Prostate gland (tissue), 2 donors: ENCODE results near the gene XRCC4. TPM values are rescaled to one million over a fixed set of nuclear protein-coding genes. Genes with fewer than 3 reads are reported as not detected.

Source experiments
- DNase-seq: peaks from one replicate; pipeline ENCODE4 v3.0.0-alpha.2; 2019; ENCODE audit warnings: low spot score
- H3K27ac ChIP-seq, 2 donors: fragments of 200-600 bp; sonication (generic); 2 replicates each; pipeline ENCODE4 v1.5.1; 2017 to 2019
- H3K27me3 ChIP-seq: fragments of 200-600 bp; sonication (generic); replicated peaks from 2 replicates; pipeline ENCODE4 v1.5.1; 2019; ENCODE audit not compliant: insufficient read depth
- H3K36me3 ChIP-seq, 2 donors: fragments of 200-600 bp; sonication (generic); 1 replicate in 1 of 2; 2 replicates in 1 of 2; pipeline versions ENCODE4 v1.5.1 to v1.8.1; 2017 to 2019
- H3K4me1 ChIP-seq: fragments of 200-600 bp; sonication (generic); replicated peaks from 2 replicates; pipeline ENCODE4 v1.5.1; 2019
- H3K4me3 ChIP-seq, 2 donors: fragments of 200-600 bp; sonication (generic); 2 replicates each; pipeline ENCODE4 v1.5.1; 2017 to 2019
- H3K9me3 ChIP-seq: fragments of 200-600 bp; sonication (generic); 2 replicates; pipeline ENCODE4 v1.5.1; 2017
- POLR2A ChIP-seq: fragments of 450-650 bp; IDR thresholded peaks from one replicate; pipeline ENCODE4 v1.6.1; 2016; ENCODE audit warnings: antibody characterized with exemption, mild to moderate bottlenecking
- POLR2AphosphoS5 ChIP-seq: sonication (generic); formaldehyde crosslinking; IDR thresholded peaks from one replicate; pipeline ENCODE4 v1.6.1; 2017; ENCODE audit warnings: antibody characterized with exemption
- WGBS: methylation state at CpG from one replicate; pipeline ENCODE4 v1.1.5; 2018; 5-methylcytosine and 5-hydroxymethylcytosine counted together
- intact Hi-C: fragments of 100-400 bp; cut with DNase I; formaldehyde crosslinking; loops from one replicate; pipeline ENCODE4 v1.14.2; 2022
- total RNA-seq, 2 donors: library from RNA; depleted of rRNA; stranded (reverse); fragments of >200 nt; gene quantifications; one replicate each; pipeline ENCODE4 v1.1.0, GENCODE V29; 2016
- TF ChIP-seq, protein P1 (sequence below), 4 experiments: fragments of 200-600 bp in 2 of 4; fragments of 450-650 bp in 2 of 4; sonication (generic) in 2 of 4; IDR thresholded peaks; 1 replicate in 3 of 4; 2 replicates in 1 of 4; pipeline ENCODE4 v1.5.1; 2016 to 2019; ENCODE audit warnings: antibody characterized with exemption in 4 of 4, mild to moderate bottlenecking in 2 of 4, moderate library complexity in 2 of 4

XRCC4 gene
- total RNA-seq, 2 donors from 2014 or later, result 7.3 to 11.4 TPM

DNA sequence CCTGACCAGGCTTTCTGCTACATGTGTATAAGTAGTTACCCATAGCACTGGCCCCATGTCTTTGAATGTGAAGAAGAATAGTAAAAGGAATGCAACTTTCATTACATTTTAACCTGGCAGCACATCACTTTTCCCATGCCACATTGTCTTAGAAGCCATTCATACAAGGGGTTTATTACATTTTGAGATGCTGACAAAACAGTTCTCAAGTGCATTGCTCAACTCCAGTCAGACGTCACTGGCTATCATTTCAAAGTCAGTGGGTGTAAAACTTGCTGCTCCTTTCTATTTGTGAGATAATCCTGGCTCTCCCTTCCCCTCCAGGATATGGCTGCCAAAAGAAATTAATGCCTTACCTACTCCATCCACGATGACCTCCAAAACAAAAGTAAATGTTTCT lies 297.2 kb downstream of the XRCC4 start:
- Histone ChIP-seq H3K4me1 (no peaks in the 10 kb centered on the region), H3K27ac (no peak overlapping the region), H3K9me3 (no peaks in the 10 kb centered on the region), H3K36me3 (no peaks in the 10 kb centered on the region), H3K27me3 (no peaks in the 10 kb centered on the region), H3K4me3 (no peak overlapping the region)
- no peak for DNase-seq
- WGBS, result 41% methylated on average over 2 of the region's 2 CpGs
- TF ChIP-seq, protein P1, sequence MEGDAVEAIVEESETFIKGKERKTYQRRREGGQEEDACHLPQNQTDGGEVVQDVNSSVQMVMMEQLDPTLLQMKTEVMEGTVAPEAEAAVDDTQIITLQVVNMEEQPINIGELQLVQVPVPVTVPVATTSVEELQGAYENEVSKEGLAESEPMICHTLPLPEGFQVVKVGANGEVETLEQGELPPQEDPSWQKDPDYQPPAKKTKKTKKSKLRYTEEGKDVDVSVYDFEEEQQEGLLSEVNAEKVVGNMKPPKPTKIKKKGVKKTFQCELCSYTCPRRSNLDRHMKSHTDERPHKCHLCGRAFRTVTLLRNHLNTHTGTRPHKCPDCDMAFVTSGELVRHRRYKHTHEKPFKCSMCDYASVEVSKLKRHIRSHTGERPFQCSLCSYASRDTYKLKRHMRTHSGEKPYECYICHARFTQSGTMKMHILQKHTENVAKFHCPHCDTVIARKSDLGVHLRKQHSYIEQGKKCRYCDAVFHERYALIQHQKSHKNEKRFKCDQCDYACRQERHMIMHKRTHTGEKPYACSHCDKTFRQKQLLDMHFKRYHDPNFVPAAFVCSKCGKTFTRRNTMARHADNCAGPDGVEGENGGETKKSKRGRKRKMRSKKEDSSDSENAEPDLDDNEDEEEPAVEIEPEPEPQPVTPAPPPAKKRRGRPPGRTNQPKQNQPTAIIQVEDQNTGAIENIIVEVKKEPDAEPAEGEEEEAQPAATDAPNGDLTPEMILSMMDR (IDR thresholded peaks at IDR 0.05), result no peak
- TF ChIP-seq POLR2A (no peak), POLR2AphosphoS5 (no peak)
- intact Hi-C loops, result no loop called here

GRCh38 chr5:83375049-83375745 lies 297.9 kb downstream of the XRCC4 start:
- Histone ChIP-seq H3K4me3 (no peak overlapping the region), H3K27me3 (no peaks in the 10 kb centered on the region), H3K36me3 (no peaks in the 10 kb centered on the region), H3K9me3 (no peaks in the 10 kb centered on the region), H3K4me1 (no peaks in the 10 kb centered on the region), H3K27ac (no peak overlapping the region)
- TF ChIP-seq POLR2A (no peak), POLR2AphosphoS5 (no peak)
- TF ChIP-seq, protein P1 (IDR thresholded peaks at IDR 0.05), result no peak
- no peak for DNase-seq
- intact Hi-C loops, result no loop called here
- WGBS, result 92% methylated on average over 3 of the region's 3 CpGs

- no peak for TF ChIP-seq POLR2A
- no peak for TF ChIP-seq POLR2AphosphoS5
- TF ChIP-seq, protein P1 (IDR thresholded peaks at IDR 0.05), result no peak
- H3K4me3 ChIP-seq, result no peak overlapping the region
- no peaks in the 10 kb centered on the region for H3K27me3 ChIP-seq
- H3K36me3 ChIP-seq, result no peaks in the 10 kb centered on the region
- WGBS, result 74% methylated on average over 2 of the region's 2 CpGs
- no peak for DNase-seq
- intact Hi-C loops, result no loop called here
- no peaks in the 10 kb centered on the region for H3K9me3 ChIP-seq
- H3K27ac ChIP-seq, result no peak overlapping the region
- no peaks in the 10 kb centered on the region for H3K4me1 ChIP-seq
Observed at GRCh38 chr5:83376461-83376860, 299.1 kb downstream of the XRCC4 start.

GRCh38 chr5:83377131-83377865 lies 300.0 kb downstream of the XRCC4 start:
- Histone ChIP-seq H3K36me3 (no peaks in the 10 kb centered on the region), H3K27me3 (no peaks in the 10 kb centered on the region), H3K9me3 (no peaks in the 10 kb centered on the region), H3K4me1 (no peaks in the 10 kb centered on the region), H3K27ac (no peak overlapping the region), H3K4me3 (no peak overlapping the region)
- intact Hi-C loops, result no loop called here
- no peak for DNase-seq
- TF ChIP-seq, protein P1 (IDR thresholded peaks at IDR 0.05), result no peak
- TF ChIP-seq POLR2A (no peak), POLR2AphosphoS5 (no peak)
- WGBS, result 67% methylated on average over 3 of the region's 3 CpGs
